ENCODE data around the gene ZNF367. TPM values are rescaled to one million over a fixed set of nuclear protein-coding genes. Genes with fewer than 3 reads are reported as not detected.

ZNF367 gene
- total RNA-seq, 1 experiment from 2014 or later, result 9.9 TPM

DNA sequence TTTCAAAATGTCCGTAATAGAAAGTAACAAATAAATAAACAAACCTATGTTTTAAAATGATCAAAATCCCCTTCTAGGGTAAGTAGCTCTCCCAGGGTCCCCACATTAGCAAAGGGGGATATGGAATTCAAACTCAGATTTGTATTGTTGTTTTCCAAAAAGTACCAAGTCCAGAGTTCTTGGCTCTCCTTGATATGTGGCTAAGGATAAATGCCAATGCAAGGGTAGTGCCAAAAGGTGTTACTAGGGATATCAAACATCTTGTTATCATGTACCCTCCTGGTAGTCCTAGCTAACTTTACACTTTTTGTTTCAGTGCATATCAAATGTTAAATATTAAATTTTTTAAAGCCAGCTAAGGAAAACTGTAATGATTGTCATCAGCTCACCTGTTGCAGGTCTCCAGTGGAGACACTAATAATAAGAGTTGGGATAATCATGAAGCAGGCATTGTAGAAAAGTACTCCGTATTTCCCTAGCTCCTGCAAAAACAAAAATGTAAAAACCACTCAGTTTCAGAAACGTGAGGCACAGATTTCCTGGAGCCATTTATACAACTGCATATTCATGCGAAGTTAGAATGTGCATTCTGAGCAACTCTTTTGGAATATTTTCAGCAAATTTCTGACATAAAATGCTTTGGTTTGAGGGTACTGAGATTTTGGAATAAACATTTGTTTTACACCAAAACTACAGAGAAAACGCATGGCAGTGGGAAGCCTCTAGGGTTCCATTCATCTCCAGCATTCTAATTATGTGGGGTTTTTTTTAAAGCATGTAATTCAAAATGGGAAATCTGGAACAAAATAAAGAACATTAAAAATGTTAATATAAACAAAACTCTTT lies 74.4 kb downstream of the ZNF367 start:
- DNase-seq (ENCODE audit: low read depth, low spot score), result no peak

DNA sequence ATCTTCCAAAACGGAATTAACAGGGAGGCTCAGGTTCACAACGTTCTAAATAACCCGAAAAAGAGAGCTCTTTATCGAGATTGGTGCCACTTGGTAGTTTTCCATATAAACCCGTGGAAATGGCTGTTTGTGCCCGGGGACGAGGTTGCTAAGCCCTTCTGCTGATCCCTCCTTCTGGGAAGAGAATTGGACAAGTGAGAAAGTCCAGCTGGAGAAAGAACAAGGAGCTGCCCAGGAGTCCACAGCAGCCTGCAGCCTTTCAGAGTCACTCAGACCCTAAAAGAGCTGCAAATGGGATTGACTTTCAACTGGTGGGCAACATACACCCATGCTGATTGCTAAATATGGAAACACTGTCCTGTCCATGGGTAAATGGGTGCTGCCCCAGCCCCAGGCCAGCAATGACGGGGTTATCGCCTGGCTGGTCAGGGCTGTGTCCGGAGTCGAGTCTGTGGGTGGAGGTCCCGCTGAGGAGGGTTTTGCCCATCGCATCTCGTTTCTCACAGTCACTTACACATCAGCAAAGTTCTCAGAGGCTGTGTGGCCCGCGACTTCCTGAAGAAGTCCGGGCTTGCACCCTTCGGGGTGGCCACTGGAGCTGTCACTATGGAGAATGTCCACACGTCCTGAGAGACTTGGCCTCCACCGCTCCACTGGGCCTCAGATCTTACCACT lies 75.5 kb downstream of the ZNF367 start:
- in situ Hi-C loops (cut with HindIII; ENCODE audit: low pct_unique_long_range_greater_than_20kb, low sequenced_read_pairs), result no loop called here
- no peak for DNase-seq (ENCODE audit: low read depth, low spot score)

More for the DNA sequence above, 74.4 kb downstream of the ZNF367 start:
- in situ Hi-C loops (cut with HindIII; ENCODE audit: low pct_unique_long_range_greater_than_20kb, low sequenced_read_pairs), result no loop called here

DNA sequence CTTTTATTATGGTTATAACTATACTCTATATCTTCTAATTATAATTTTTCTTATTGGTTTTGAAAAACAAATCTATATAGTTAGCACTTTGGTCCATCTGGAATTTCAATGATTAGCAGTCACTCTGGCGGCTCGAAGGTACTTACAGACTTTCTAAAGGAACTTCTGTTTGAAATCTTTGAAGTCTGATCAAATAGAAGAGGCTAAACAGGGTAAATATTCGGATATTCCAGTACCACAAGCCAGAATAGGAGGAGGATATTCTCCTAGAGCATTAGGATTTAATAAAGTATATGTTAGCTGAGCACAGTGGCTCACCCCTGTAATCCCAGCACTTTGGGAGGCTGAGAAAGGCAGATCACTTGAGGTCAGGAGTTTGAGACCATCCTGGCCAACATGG lies 77.5 kb downstream of the ZNF367 start:
- in situ Hi-C loops (cut with HindIII; ENCODE audit: low pct_unique_long_range_greater_than_20kb, low sequenced_read_pairs), result no loop called here
- DNase-seq (ENCODE audit: low read depth, low spot score), result no peak

DNA sequence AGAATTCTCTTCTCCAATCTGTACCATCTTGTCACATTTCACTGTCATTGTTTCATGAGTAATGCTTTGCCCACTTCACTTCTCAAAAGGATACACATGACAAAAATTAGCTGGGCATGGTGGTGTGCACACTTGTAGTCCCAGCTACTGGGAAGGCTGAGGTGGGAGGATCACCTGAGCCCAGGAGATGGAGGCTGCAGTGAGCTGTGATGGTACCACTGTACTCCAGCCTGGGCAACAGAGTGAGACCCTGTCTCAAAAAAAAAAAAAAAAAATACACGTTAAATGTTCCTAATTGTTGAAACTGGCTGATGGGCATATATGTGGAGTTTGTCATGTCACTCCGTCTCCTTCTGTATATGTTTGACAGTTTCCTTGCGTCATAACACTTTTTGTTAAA lies 79.9 kb downstream of the ZNF367 start:
- in situ Hi-C loops (cut with HindIII; ENCODE audit: low pct_unique_long_range_greater_than_20kb, low sequenced_read_pairs), result no loop called here
- no peak for DNase-seq (ENCODE audit: low read depth, low spot score)

Other genes with a start within 250 kb of the ZNF367 start
- gene HSD17B3, start 116.2 kb downstream of the ZNF367 start, total RNA-seq (2014; rRNA removed; shearing (Covaris generic)), result not detected in 2 replicates
- gene SLC35D2, start 34.7 kb downstream of the ZNF367 start, total RNA-seq (2014; rRNA removed; shearing (Covaris generic)), result 48.7 and 54.5 TPM in 2 replicates
- 12.1 and 12.7 TPM in 2 replicates for gene HABP4, start 31.8 kb upstream of the ZNF367 start, total RNA-seq (2014; rRNA removed; shearing (Covaris generic))
- 12.1 and 13.1 TPM in 2 replicates for gene CDC14B, start 201.5 kb upstream of the ZNF367 start, total RNA-seq (2014; rRNA removed; shearing (Covaris generic))
- 17.6 and 22.1 TPM in 2 replicates for gene PRXL2C, start 236.9 kb upstream of the ZNF367 start, total RNA-seq (2014; rRNA removed; shearing (Covaris generic))